Dedifferentiated amniotic fluid mesenchymal stem cell (primary cell): ENCODE results near the gene IST1.
"Not testable (repeated sequence)": the region's sequence is repeated elsewhere in the genome, so short reads cannot be mapped to it uniquely, and the experiment has no call there.

Experiments used
- DNase-seq: peaks from one replicate; pipeline ENCODE4 v3.0.0-alpha.2; 2016; ENCODE audit errors: extremely low spot score

IST1 gene

GRCh38 chr16:71894921-71895678 is at the start of gene IST1:
Gene IST1 (plus strand): TSS chr16:71895531. CDS start chr16:71915641, 20,110 bp downstream.
- DNase-seq, result peak; percentile 98

GRCh38 chr16:71845639-71846430 is 49.5 kb upstream of the IST1 start, which contains the start of gene ATXN1L:
Gene ATXN1L (plus strand): TSS chr16:71845976. CDS start chr16:71849741, 3,765 bp downstream.
- DNase-seq, result peak; percentile 81

GRCh38 chr16:71846431-71846830 is 48.9 kb upstream of the IST1 start:
- no peak for DNase-seq

- no peak for DNase-seq
These were observed 48.2 kb upstream of the IST1 start for GRCh38 chr16:71847096-71847495.

GRCh38 chr16:71848622-71849021 is 46.7 kb upstream of the IST1 start:
- no peak for DNase-seq

- no peak for DNase-seq
These were observed 43.6 kb upstream of the IST1 start for GRCh38 chr16:71851746-71852145.

- no peak for DNase-seq
These were observed 43.2 kb upstream of the IST1 start for GRCh38 chr16:71852158-71852557.

- no peak for DNase-seq
These were observed 42.8 kb upstream of the IST1 start for GRCh38 chr16:71852561-71852960.

- DNase-seq, result no peak
These were observed 41.9 kb upstream of the IST1 start for GRCh38 chr16:71853413-71853812.

GRCh38 chr16:71854369-71854948 is 40.9 kb upstream of the IST1 start:
- no peak for DNase-seq

GRCh38 chr16:71855937-71856662 is 39.2 kb upstream of the IST1 start:
- no peak for DNase-seq

- DNase-seq, result no peak
These were observed 35.4 kb upstream of the IST1 start for GRCh38 chr16:71859762-71860521.

GRCh38 chr16:71863995-71864394 is 31.3 kb upstream of the IST1 start:
- no peak for DNase-seq

- no peak for DNase-seq
These were observed 30.0 kb upstream of the IST1 start for GRCh38 chr16:71865173-71865863.

- DNase-seq, result not testable (repeated sequence)
These were observed 28.2 kb upstream of the IST1 start for GRCh38 chr16:71867175-71867574.

GRCh38 chr16:71867939-71868338 is 27.4 kb upstream of the IST1 start:
- no peak for DNase-seq

GRCh38 chr16:71869089-71869488 is 26.2 kb upstream of the IST1 start:
- DNase-seq, result no peak

- DNase-seq, result no peak
These were observed 24.5 kb upstream of the IST1 start for GRCh38 chr16:71870818-71871217.

GRCh38 chr16:71873199-71873598 is 22.1 kb upstream of the IST1 start:
- DNase-seq, result no peak

- DNase-seq, result no peak
These were observed 16.4 kb upstream of the IST1 start for GRCh38 chr16:71878911-71879310.

GRCh38 chr16:71880176-71880575 is 15.2 kb upstream of the IST1 start:
- no peak for DNase-seq
